ENCODE results near the gene MBD6. TPM values are rescaled to one million over a fixed set of nuclear protein-coding genes. Genes with fewer than 3 reads are reported as not detected.
"Not testable (repeated sequence)": the region's sequence is repeated elsewhere in the genome, so short reads cannot be mapped to it uniquely, and the experiment has no call there.

Gene MBD6
- total RNA-seq, 1 donor from 2014 or later = 93.1 TPM

GRCh38 chr12:57512665-57513064, 10.0 kb upstream of the MBD6 start:
- no peak for DNase-seq
- intact Hi-C loops (cut with DNase I) = no loop called here

GRCh38 chr12:57513266-57513665, 9.4 kb upstream of the MBD6 start:
- TF ChIP-seq CTCF (IDR thresholded peaks at IDR 0.05) = no peak
- H3K27me3 ChIP-seq (ENCODE audit: low read depth) = no peaks in the 10 kb centered on the region
- no peaks in the 10 kb centered on the region for H3K9me3 ChIP-seq
- ATAC-seq (no peak), DNase-seq (no peak)
- peaks cover 15% of the 10 kb centered on the region for H3K4me1 ChIP-seq
- no peak overlapping the region for H3K4me3 ChIP-seq
- intact Hi-C loops (cut with DNase I) = no loop called here
- H3K27ac ChIP-seq = no peak overlapping the region
- H3K36me3 ChIP-seq = peaks cover 95% of the 10 kb centered on the region

More at GRCh38 chr12:57512665-57513064, 10.0 kb upstream of the MBD6 start:
- ATAC-seq = no peak
- Histone ChIP-seq H3K27me3 (ENCODE audit: low read depth) (no peaks in the 10 kb centered on the region), H3K36me3 (peaks cover 90% of the 10 kb centered on the region), H3K27ac (no peak overlapping the region), H3K9me3 (no peaks in the 10 kb centered on the region), H3K4me1 (peaks cover 9% of the 10 kb centered on the region), H3K4me3 (no peak overlapping the region)
- TF ChIP-seq CTCF (IDR thresholded peaks at IDR 0.05) = no peak

GRCh38 chr12:57513677-57514076, 8.9 kb upstream of the MBD6 start:
- H3K9me3 ChIP-seq; intact Hi-C loops (cut with DNase I); ATAC-seq; H3K4me3 ChIP-seq; DNase-seq; H3K27ac ChIP-seq; H3K27me3 ChIP-seq (ENCODE audit: low read depth): not testable (repeated sequence)
- peaks cover 19% of the 10 kb centered on the region for H3K4me1 ChIP-seq
- peaks cover 93% of the 10 kb centered on the region for H3K36me3 ChIP-seq

- H3K27ac ChIP-seq; ATAC-seq; DNase-seq; H3K9me3 ChIP-seq; intact Hi-C loops (cut with DNase I); H3K27me3 ChIP-seq (ENCODE audit: low read depth); H3K4me3 ChIP-seq: not testable (repeated sequence)
- Histone ChIP-seq H3K4me1 (peaks cover 25% of the 10 kb centered on the region), H3K36me3 (peaks cover 88% of the 10 kb centered on the region)
Observed at GRCh38 chr12:57514246-57514645, 8.4 kb upstream of the MBD6 start.

- no peak overlapping the region for H3K27ac ChIP-seq
- peaks cover 81% of the 10 kb centered on the region for H3K36me3 ChIP-seq
- no peak overlapping the region for H3K4me3 ChIP-seq
- no peaks in the 10 kb centered on the region for H3K9me3 ChIP-seq
- no peak for TF ChIP-seq CTCF (IDR thresholded peaks at IDR 0.05)
- DNase-seq (no peak), ATAC-seq (no peak)
- intact Hi-C loops (cut with DNase I) = no loop called here
- H3K27me3 ChIP-seq (ENCODE audit: low read depth) = no peaks in the 10 kb centered on the region
- H3K4me1 ChIP-seq = peaks cover 28% of the 10 kb centered on the region
Observed at GRCh38 chr12:57514720-57515407, 7.8 kb upstream of the MBD6 start.

GRCh38 chr12:57515408-57515933, 7.2 kb upstream of the MBD6 start:
- Histone ChIP-seq H3K4me3 (no peak overlapping the region), H3K36me3 (peaks cover 75% of the 10 kb centered on the region), H3K27me3 (ENCODE audit: low read depth) (no peaks in the 10 kb centered on the region), H3K4me1 (peaks cover 28% of the 10 kb centered on the region), H3K27ac (no peak overlapping the region), H3K9me3 (no peaks in the 10 kb centered on the region)
- intact Hi-C loops (cut with DNase I) = no loop called here
- TF ChIP-seq CTCF (IDR thresholded peaks at IDR 0.05) = no peak
- ATAC-seq (no peak), DNase-seq (no peak)

All from lower lobe of right lung (tissue), 2 donors.